ENCODE measurements around the gene PPM1M. TPM values are rescaled to one million over a fixed set of nuclear protein-coding genes. Genes with fewer than 3 reads are reported as not detected.

PPM1M gene
- total and polyA plus RNA-seq, 10 of the 15 experiments (the other 5 are each of a cell fraction or from before 2014, with no cell fraction given): 7.3 to 24.8 (median 15.8) TPM

DNA sequence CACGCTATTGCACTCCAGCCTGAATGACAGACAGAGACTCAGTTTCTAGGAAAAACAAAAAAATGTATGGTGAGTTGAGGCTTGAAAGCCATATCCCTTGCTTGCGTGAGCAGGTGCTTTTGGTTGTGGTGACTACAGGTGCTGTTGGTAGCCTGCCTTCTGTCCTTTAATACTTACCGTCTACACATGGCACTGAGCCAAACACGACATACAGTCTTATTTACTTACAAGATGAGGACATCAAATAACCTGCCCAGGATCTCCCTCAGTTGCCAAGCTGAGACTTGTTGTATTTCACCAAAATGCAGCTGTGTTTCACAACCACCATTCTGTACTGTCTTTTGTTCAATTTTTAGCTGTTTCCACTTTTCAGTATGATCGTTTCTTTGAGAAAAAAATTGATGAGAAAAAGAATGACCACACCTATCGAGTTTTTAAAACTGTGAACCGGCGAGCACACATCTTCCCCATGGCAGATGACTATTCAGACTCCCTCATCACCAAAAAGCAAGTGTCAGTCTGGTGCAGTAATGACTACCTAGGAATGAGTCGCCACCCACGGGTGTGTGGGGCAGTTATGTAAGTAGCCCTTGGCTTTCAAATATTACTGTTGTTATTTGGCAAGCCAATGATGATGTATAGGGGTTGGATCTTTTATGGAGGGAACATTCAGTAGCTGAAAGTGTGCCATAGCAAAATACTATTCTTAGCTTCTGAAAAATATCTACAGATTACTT, 41.1 kb upstream of the PPM1M start:
- no peaks in the 10 kb centered on the region for H4K20me1 ChIP-seq (ENCODE audit: control insufficient read depth, insufficient read depth)
- 32% methylated on average over 10 of the region's 10 CpGs for WGBS (ENCODE audit: insufficient coverage, insufficient replicate concordance, low lambda C conversion rate, missing lambda C conversion rate)
- H3K4me2 ChIP-seq (ENCODE audit: control insufficient read depth, insufficient read depth): peak overlapping the region; percentile 7; the same call in 1 of the 2 replicates
- ChIA-PET POLR2A (interaction anchor here (0.5 to 2.9 kb wide), 6 partner anchors 8 to 104 kb away, joined by 3 to 10 read pairs (median 4); partner anchors contain the start of gene TWF2), SMC1A (ENCODE audit: uncharacterized antibody, unreplicated experiment) (interaction anchor here (0.7 to 2.3 kb wide), 6 partner anchors 16 to 77 kb away, joined by 3 to 16 read pairs (median 4); partner anchors contain the start of gene TLR9), RAD21 (ENCODE audit: unreplicated experiment) (interaction anchor here (0.7 to 1.3 kb wide), 4 partner anchors 21 to 82 kb away, joined by 3 to 4 read pairs (median 4); partner anchors contain the start of gene TLR9), CTCF (interaction anchor here (0.7 to 7.2 kb wide), 18 partner anchors 9 to 201 kb away, joined by 3 to 59 read pairs (median 4); partner anchors contain the start of gene TWF2)
- no peak overlapping the region for H3K27ac ChIP-seq (ENCODE audit: control insufficient read depth, insufficient read depth)
- peak overlapping the region; percentile 3; the same call in 1 of the 2 replicates for H3K4me3 ChIP-seq
- BruUV-seq (replicated peaks): no TSS peak
- FAIRE-seq (no peak), DNase-seq (ENCODE audit: low read depth, low spot score) (no peak), ATAC-seq (peak; percentile 16; the same call in 1 of the 3 replicates)
- H3K9me3 ChIP-seq (replicated peaks; ENCODE audit: control insufficient read depth, insufficient read depth, low read length): no peaks in the 10 kb centered on the region
- no peaks in the 10 kb centered on the region for H3K27me3 ChIP-seq (replicated peaks in 1 of 2; ENCODE audit: control insufficient read depth in 2 of 2, insufficient read depth in 2 of 2, low read length in 1 of 2)
- H3K4me1 ChIP-seq (ENCODE audit: control insufficient read depth, insufficient read depth, low read length): peaks cover 21% of the 10 kb centered on the region; the same call in 1 of the 2 replicates
- in situ Hi-C loops (cut with MboI): no loop called here
- H2AFZ ChIP-seq (ENCODE audit: control insufficient read depth, low read depth, low read length): no peak overlapping the region
- H3K36me3 ChIP-seq (ENCODE audit: control insufficient read depth in 2 of 2, insufficient read depth in 2 of 2, low read length in 1 of 2): peaks cover 7 to 37% of the 10 kb centered on the region in 2 experiments; a peak in 3 of 4 replicates
- intact Hi-C loops (cut with micrococcal nuclease; ENCODE audit: unreplicated experiment): no loop called here
- H3K79me2 ChIP-seq (ENCODE audit: control insufficient read depth, insufficient read depth, low read length): peaks cover 7% of the 10 kb centered on the region
- H3K9ac ChIP-seq (ENCODE audit: control insufficient read depth, insufficient read depth, low read length): no peak overlapping the region
- no peak for TF ChIP-seq GATAD2B (conservative IDR thresholded peaks at IDR 0.05; ENCODE audit: low read depth)
- no peak for TF ChIP-seq ESRRA (IDR thresholded peaks at IDR 0.05; ENCODE audit: low read length)
- TF ChIP-seq, protein P1, sequence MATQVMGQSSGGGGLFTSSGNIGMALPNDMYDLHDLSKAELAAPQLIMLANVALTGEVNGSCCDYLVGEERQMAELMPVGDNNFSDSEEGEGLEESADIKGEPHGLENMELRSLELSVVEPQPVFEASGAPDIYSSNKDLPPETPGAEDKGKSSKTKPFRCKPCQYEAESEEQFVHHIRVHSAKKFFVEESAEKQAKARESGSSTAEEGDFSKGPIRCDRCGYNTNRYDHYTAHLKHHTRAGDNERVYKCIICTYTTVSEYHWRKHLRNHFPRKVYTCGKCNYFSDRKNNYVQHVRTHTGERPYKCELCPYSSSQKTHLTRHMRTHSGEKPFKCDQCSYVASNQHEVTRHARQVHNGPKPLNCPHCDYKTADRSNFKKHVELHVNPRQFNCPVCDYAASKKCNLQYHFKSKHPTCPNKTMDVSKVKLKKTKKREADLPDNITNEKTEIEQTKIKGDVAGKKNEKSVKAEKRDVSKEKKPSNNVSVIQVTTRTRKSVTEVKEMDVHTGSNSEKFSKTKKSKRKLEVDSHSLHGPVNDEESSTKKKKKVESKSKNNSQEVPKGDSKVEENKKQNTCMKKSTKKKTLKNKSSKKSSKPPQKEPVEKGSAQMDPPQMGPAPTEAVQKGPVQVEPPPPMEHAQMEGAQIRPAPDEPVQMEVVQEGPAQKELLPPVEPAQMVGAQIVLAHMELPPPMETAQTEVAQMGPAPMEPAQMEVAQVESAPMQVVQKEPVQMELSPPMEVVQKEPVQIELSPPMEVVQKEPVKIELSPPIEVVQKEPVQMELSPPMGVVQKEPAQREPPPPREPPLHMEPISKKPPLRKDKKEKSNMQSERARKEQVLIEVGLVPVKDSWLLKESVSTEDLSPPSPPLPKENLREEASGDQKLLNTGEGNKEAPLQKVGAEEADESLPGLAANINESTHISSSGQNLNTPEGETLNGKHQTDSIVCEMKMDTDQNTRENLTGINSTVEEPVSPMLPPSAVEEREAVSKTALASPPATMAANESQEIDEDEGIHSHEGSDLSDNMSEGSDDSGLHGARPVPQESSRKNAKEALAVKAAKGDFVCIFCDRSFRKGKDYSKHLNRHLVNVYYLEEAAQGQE (IDR thresholded peaks at IDR 0.05; ENCODE audit: low read depth, low read length): no peak
- no peak for TF ChIP-seq RAD21 (IDR thresholded peaks at IDR 0.05; ENCODE audit: insufficient read depth, low read depth, low read length)
- no peak for TF ChIP-seq CHD2 (IDR thresholded peaks at IDR 0.05; ENCODE audit: borderline replicate concordance, low read depth, low read length)
- no peak for TF ChIP-seq RAD51 (IDR thresholded peaks at IDR 0.05)
- no peak for TF ChIP-seq NFIC (IDR thresholded peaks at IDR 0.05; ENCODE audit: low read depth, low read length)
- no peak for TF ChIP-seq WRNIP1 (IDR thresholded peaks at IDR 0.05; ENCODE audit: borderline replicate concordance, low read depth, low read length)
- no peak for TF ChIP-seq FOXM1 (IDR thresholded peaks at IDR 0.05; ENCODE audit: low read depth, low read length)
- TF ChIP-seq, protein P2, sequence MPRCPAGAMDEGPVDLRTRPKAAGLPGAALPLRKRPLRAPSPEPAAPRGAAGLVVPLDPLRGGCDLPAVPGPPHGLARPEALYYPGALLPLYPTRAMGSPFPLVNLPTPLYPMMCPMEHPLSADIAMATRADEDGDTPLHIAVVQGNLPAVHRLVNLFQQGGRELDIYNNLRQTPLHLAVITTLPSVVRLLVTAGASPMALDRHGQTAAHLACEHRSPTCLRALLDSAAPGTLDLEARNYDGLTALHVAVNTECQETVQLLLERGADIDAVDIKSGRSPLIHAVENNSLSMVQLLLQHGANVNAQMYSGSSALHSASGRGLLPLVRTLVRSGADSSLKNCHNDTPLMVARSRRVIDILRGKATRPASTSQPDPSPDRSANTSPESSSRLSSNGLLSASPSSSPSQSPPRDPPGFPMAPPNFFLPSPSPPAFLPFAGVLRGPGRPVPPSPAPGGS (IDR thresholded peaks at IDR 0.05; ENCODE audit: borderline replicate concordance, insufficient read depth, low read depth, low read length, poor library complexity, severe bottlenecking): no peak
- TF ChIP-seq, protein P3, sequence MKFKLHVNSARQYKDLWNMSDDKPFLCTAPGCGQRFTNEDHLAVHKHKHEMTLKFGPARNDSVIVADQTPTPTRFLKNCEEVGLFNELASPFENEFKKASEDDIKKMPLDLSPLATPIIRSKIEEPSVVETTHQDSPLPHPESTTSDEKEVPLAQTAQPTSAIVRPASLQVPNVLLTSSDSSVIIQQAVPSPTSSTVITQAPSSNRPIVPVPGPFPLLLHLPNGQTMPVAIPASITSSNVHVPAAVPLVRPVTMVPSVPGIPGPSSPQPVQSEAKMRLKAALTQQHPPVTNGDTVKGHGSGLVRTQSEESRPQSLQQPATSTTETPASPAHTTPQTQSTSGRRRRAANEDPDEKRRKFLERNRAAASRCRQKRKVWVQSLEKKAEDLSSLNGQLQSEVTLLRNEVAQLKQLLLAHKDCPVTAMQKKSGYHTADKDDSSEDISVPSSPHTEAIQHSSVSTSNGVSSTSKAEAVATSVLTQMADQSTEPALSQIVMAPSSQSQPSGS (IDR thresholded peaks at IDR 0.05; ENCODE audit: low read length): no peak
- no peak for TF ChIP-seq TCF7 (IDR thresholded peaks at IDR 0.05; ENCODE audit: borderline replicate concordance)
- no peak for TF ChIP-seq JUNB (IDR thresholded peaks at IDR 0.05)
- no peak for TF ChIP-seq NFYB (IDR thresholded peaks at IDR 0.05; ENCODE audit: insufficient read depth, low read depth, low read length)
- TF ChIP-seq YBX1 (IDR thresholded peaks at IDR 0.05): no peak
- TF ChIP-seq ZSCAN29 (IDR thresholded peaks at IDR 0.05): no peak
- no peak for TF ChIP-seq CBX5 (IDR thresholded peaks at IDR 0.05; ENCODE audit: low read depth)
